ENCODE data around the gene U2SURP.

GRCh38 chr3:142992323-142992722, 9.0 kb upstream of the U2SURP start:
- TF ChIP-seq, protein P1, sequence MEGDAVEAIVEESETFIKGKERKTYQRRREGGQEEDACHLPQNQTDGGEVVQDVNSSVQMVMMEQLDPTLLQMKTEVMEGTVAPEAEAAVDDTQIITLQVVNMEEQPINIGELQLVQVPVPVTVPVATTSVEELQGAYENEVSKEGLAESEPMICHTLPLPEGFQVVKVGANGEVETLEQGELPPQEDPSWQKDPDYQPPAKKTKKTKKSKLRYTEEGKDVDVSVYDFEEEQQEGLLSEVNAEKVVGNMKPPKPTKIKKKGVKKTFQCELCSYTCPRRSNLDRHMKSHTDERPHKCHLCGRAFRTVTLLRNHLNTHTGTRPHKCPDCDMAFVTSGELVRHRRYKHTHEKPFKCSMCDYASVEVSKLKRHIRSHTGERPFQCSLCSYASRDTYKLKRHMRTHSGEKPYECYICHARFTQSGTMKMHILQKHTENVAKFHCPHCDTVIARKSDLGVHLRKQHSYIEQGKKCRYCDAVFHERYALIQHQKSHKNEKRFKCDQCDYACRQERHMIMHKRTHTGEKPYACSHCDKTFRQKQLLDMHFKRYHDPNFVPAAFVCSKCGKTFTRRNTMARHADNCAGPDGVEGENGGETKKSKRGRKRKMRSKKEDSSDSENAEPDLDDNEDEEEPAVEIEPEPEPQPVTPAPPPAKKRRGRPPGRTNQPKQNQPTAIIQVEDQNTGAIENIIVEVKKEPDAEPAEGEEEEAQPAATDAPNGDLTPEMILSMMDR (IDR thresholded peaks at IDR 0.05), result no peak
- TF ChIP-seq EZH2 (IDR thresholded peaks at IDR 0.05; ENCODE audit: borderline replicate concordance, insufficient read depth, low read depth, low read length, poor library complexity, severe bottlenecking), result no peak
